ENCODE data around the gene C2orf76.

DNA sequence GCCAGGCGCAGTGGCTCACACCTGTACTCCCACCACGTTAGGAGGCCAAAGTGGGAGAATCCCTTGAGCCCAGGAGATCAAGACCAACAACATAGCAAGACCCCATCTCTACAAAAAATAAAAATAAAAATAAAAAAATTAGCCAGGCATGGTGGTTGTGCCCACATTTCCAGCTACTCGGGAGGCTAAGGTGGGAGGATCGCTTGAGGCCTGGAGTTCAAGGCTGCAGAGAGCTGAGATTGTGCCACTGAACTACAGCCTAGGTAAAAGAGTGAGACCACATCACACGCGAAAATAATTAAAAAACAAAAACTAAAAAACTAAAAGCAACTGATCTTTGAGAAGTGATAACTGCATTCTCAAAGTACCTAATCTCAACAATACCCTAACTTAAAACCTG lies 1.8 kb downstream of the C2orf76 start:
- TF ChIP-seq CTCF (IDR thresholded peaks at IDR 0.05; ENCODE audit: insufficient read depth, low read length) (no peak), POLR2AphosphoS5 (IDR thresholded peaks at IDR 0.05; ENCODE audit: low read depth) (no peak), GABPA (IDR thresholded peaks at IDR 0.05; ENCODE audit: low read depth) (no peak), SPI1 (IDR thresholded peaks at IDR 0.05; ENCODE audit: borderline replicate concordance, low read depth) (no peak)
- TF ChIP-seq, protein P1, sequence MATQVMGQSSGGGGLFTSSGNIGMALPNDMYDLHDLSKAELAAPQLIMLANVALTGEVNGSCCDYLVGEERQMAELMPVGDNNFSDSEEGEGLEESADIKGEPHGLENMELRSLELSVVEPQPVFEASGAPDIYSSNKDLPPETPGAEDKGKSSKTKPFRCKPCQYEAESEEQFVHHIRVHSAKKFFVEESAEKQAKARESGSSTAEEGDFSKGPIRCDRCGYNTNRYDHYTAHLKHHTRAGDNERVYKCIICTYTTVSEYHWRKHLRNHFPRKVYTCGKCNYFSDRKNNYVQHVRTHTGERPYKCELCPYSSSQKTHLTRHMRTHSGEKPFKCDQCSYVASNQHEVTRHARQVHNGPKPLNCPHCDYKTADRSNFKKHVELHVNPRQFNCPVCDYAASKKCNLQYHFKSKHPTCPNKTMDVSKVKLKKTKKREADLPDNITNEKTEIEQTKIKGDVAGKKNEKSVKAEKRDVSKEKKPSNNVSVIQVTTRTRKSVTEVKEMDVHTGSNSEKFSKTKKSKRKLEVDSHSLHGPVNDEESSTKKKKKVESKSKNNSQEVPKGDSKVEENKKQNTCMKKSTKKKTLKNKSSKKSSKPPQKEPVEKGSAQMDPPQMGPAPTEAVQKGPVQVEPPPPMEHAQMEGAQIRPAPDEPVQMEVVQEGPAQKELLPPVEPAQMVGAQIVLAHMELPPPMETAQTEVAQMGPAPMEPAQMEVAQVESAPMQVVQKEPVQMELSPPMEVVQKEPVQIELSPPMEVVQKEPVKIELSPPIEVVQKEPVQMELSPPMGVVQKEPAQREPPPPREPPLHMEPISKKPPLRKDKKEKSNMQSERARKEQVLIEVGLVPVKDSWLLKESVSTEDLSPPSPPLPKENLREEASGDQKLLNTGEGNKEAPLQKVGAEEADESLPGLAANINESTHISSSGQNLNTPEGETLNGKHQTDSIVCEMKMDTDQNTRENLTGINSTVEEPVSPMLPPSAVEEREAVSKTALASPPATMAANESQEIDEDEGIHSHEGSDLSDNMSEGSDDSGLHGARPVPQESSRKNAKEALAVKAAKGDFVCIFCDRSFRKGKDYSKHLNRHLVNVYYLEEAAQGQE (IDR thresholded peaks at IDR 0.05; ENCODE audit: insufficient replicate concordance, low read depth) = no peak
